T-helper 2 cell treated with Interferon-gamma antibody and Interleukin-4, amounts not matched to agents 100 ng/mL and 5 ng/mL, for 36 hours (primary cell): ENCODE results near the gene DNAL1. TPM values are rescaled to one million over a fixed set of nuclear protein-coding genes. Genes with fewer than 3 reads are reported as not detected.

Experiments
- total RNA-seq: library from RNA; stranded (reverse); gene quantifications from 2 replicates; pipeline ENCODE4 v1.2.3, GENCODE V29; 2022

DNAL1 gene
- total RNA-seq, 1 donor from 2014 or later = 4.7 TPM

Other genes with a start within 250 kb of the DNAL1 start
- gene NUMB, start 186.4 kb upstream of the DNAL1 start, total RNA-seq = 45.0 and 46.5 TPM in 2 replicates
- 24.2 and 25.5 TPM in 2 replicates for gene RIOX1, start 154.1 kb upstream of the DNAL1 start, total RNA-seq
- gene ACOT1, start 107.8 kb upstream of the DNAL1 start, total RNA-seq = 3.5 and 3.7 TPM in 2 replicates
- 0.11 and 0.25 TPM in 2 replicates for gene HEATR4, start 86.0 kb upstream of the DNAL1 start, total RNA-seq
- 17.9 and 18.1 TPM in 2 replicates for gene ACOT2, start 75.8 kb upstream of the DNAL1 start, total RNA-seq
- gene ACOT4, start 53.1 kb upstream of the DNAL1 start, total RNA-seq = 0.27 and 0.55 TPM in 2 replicates
- not detected in 2 replicates for gene ACOT6, start 32.5 kb upstream of the DNAL1 start, total RNA-seq
- gene PNMA1, start 69.4 kb downstream of the DNAL1 start, total RNA-seq = 20.6 and 23.0 TPM in 2 replicates
- 0.84 and 0.89 TPM in 2 replicates for gene PTGR2, start 206.8 kb downstream of the DNAL1 start, total RNA-seq
- 51.6 and 57.1 TPM in 2 replicates for gene ZNF410, start 241.9 kb downstream of the DNAL1 start, total RNA-seq